Activated CD4-positive, alpha-beta memory T cell treated with anti-CD3 and anti-CD28 coated beads for 36 hours (primary cell): ENCODE data around the gene TNNT1. TPM values are rescaled to one million over a fixed set of nuclear protein-coding genes. Genes with fewer than 3 reads are reported as not detected.

Experiments used
- CTCF ChIA-PET: fragments of 350-600 bp; sonication (Branson Sonifier 250); formaldehyde crosslinking; loops from one replicate; lab custom pipeline; 2021; ENCODE audit warnings: antibody characterized with exemption, inconsistent platforms; lab: Charles Lee
- POLR2A ChIA-PET: fragments of 350-600 bp; sonication (Branson Sonifier 250); formaldehyde crosslinking; loops from one replicate; lab custom pipeline; 2021; ENCODE audit warnings: antibody characterized with exemption; lab: Charles Lee
- DNase-seq: peaks from one replicate; pipeline ENCODE4 v3.0.0-alpha.2; 2020
- H3K27ac Mint-ChIP-seq: one replicate; pipeline ENCODE4 v1.8.0; 2021; ENCODE audit warnings: mixed read lengths
- H3K27me3 Mint-ChIP-seq: one replicate; pipeline ENCODE4 v1.8.0; 2021; ENCODE audit warnings: mixed read lengths
- H3K36me3 Mint-ChIP-seq: one replicate; pipeline ENCODE4 v1.8.0; 2021; ENCODE audit warnings: mixed read lengths
- H3K4me1 Mint-ChIP-seq: one replicate; pipeline ENCODE4 v1.8.0; 2021; ENCODE audit warnings: low read depth, mixed read lengths
- H3K4me3 Mint-ChIP-seq: one replicate; pipeline ENCODE4 v1.8.0; 2021; ENCODE audit warnings: mild to moderate bottlenecking, mixed read lengths
- H3K9me3 Mint-ChIP-seq: one replicate; pipeline ENCODE4 v1.8.0; 2021; ENCODE audit warnings: mixed read lengths
- intact Hi-C: fragments of 100-400 bp; cut with micrococcal nuclease; formaldehyde crosslinking; loops from one replicate; pipeline ENCODE4 v1.15.1; 2023
- total RNA-seq, 2 experiments: library from RNA; stranded (reverse); gene quantifications; one replicate each; pipeline ENCODE4 v1.2.3, GENCODE V29; 2021

Gene TNNT1, protein sequence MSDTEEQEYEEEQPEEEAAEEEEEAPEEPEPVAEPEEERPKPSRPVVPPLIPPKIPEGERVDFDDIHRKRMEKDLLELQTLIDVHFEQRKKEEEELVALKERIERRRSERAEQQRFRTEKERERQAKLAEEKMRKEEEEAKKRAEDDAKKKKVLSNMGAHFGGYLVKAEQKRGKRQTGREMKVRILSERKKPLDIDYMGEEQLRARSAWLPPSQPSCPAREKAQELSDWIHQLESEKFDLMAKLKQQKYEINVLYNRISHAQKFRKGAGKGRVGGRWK
- not detected for total RNA-seq

DNA sequence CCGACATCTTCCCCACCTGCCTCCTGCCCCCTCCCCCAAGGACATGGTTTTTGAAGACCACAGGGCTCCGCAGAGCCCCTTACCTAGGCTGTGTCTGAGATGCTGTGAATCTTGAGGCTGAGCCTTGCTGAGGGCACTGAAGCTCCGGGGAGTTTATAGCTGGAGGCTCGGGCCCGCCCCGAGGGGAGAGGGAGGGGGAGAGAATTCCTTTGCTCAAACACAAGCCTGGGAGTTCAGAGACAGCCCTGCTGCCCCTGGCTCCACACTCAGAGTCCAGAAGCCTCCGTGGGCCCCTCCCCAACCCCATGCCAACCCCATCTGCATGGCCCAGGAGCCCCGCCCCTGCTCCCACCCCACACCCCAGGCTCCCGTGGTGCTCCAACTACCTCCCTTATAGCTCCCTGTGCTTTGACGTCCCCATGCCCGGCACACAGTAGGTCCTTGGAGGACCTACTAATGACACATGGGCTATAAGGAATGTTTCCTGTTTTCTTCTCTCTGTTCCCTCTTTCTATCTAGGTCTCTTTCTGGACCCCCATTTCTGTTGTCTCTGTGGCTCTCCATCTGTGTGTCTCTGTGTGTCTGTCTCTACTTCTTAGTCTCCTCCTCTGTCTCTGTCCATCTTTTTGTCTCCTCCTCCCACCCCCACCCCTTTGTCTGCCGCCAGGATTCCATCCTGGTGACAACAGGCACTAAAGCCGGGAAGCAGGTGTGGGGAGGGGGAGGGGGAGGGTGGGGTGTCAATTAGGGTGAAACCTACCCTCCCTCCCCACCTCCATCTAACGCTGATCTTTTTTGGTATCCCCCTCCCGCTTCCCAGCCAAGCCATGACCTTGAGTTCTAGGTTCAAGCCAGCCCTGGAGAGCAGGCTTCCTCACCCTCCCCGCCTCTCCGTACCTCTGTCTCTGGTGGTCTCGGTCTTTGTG lies at the start of gene TNNT1:
TSS of gene TNNT1 (minus strand) at position 129 of the 926 bp plus-strand sequence. CDS start 2,049 bp downstream, outside the sequence.
- peaks cover 10% of the 10 kb centered on the region for H3K4me1 Mint-ChIP-seq
- peaks cover 31% of the 10 kb centered on the region for H3K27me3 Mint-ChIP-seq
- no peak for DNase-seq
- no peaks in the 10 kb centered on the region for H3K36me3 Mint-ChIP-seq
- CTCF ChIA-PET: interaction anchor here (0.7 to 1.0 kb wide), 2 partner anchors 12 to 703 kb away, joined by 3 read pairs; no protein-coding TSS in a partner anchor
- H3K9me3 Mint-ChIP-seq: peaks cover 12% of the 10 kb centered on the region
- no peak within 1 kb of the TSS for H3K4me3 Mint-ChIP-seq
- POLR2A ChIA-PET: no interaction called here
- H3K27ac Mint-ChIP-seq: no peak within 1 kb of the TSS
- intact Hi-C loops: no loop called here

DNA sequence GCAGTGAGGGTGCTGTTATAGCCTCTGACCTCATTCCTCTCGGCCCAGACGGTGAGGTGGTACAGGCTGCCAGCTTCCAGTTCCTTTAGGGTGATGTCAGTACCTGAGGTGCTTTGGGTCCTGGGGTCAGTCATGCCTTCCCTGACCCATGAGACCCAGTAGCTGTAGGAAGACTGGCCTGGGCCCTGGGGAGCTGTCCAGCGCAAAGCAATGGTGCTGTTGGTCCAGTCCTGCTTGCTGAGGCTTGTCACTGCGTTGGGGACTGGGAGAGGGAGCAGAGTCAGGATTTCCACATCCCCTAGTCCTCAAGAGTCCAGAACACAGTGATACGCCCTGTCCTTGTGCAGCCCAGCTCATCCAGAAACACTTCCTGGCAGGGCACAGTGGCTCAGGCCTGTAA lies 49.6 kb upstream of the TNNT1 start:
- no peak overlapping the region for H3K4me3 Mint-ChIP-seq
- DNase-seq: no peak
- no peaks in the 10 kb centered on the region for H3K9me3 Mint-ChIP-seq
- H3K4me1 Mint-ChIP-seq: no peaks in the 10 kb centered on the region
- POLR2A ChIA-PET: no interaction called here
- H3K27ac Mint-ChIP-seq: no peak overlapping the region
- CTCF ChIA-PET: interaction anchor here (1.0 kb wide), 1 partner anchor 103 kb away, joined by 5 read pairs; no protein-coding TSS in a partner anchor
- no peaks in the 10 kb centered on the region for H3K36me3 Mint-ChIP-seq
- intact Hi-C loops: no loop called here
- H3K27me3 Mint-ChIP-seq: peaks cover 7% of the 10 kb centered on the region

DNA sequence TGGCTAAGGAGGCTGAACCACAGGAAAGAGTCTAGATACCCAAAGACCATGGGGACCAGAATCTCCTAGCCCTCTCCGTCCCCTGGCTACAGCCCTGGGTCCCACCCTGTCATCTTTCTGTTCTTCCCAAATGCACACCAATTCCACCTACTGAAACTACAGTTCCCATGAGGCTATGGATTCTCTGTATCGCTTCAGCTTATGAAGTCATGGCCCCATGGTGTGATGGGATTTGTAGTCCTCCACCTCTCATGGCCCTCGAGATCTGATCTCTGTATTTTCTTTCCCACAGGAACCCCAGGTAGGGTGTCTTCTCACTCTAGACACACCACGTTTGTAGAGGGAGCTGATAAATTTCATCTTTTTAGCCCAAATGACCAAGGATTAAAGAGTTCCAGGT lies 48.5 kb upstream of the TNNT1 start:
- CTCF ChIA-PET: interaction anchor here (1.3 kb wide), 1 partner anchor 104 kb away, joined by 3 read pairs; no protein-coding TSS in a partner anchor
- no peaks in the 10 kb centered on the region for H3K9me3 Mint-ChIP-seq
- intact Hi-C loops: no loop called here

DNA sequence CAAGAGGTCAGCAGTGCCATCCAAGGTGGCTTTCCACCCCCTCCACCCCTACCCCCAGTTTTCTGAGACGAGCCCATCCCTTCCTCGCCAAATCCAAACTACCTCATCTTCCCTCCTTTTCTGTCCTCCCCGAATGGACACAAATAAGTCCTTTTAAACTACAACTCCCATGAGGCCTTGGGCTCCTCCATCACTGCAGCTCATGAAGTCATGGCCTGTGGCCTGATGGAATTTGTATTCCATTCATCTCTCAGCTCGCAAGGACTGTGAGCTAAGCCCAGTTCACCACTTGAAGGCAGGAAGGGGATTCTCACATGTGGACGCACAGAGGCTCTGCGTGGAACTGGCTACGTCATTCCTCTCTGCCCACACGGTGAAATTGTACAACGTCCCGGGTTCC lies 47.8 kb upstream of the TNNT1 start:
- Mint-ChIP-seq H3K4me1 (no peaks in the 10 kb centered on the region), H3K4me3 (no peak overlapping the region), H3K27ac (no peak overlapping the region), H3K27me3 (peaks cover 7% of the 10 kb centered on the region), H3K9me3 (no peaks in the 10 kb centered on the region), H3K36me3 (no peaks in the 10 kb centered on the region)
- DNase-seq: no peak
- ChIA-PET POLR2A (no interaction called here), CTCF (no interaction called here)
- intact Hi-C loops: no loop called here

More for the DNA sequence above, 48.5 kb upstream of the TNNT1 start:
- Mint-ChIP-seq H3K36me3 (no peaks in the 10 kb centered on the region), H3K27me3 (peaks cover 7% of the 10 kb centered on the region), H3K4me3 (no peak overlapping the region), H3K27ac (no peak overlapping the region), H3K4me1 (no peaks in the 10 kb centered on the region)
- POLR2A ChIA-PET: no interaction called here
- DNase-seq: no peak

DNA sequence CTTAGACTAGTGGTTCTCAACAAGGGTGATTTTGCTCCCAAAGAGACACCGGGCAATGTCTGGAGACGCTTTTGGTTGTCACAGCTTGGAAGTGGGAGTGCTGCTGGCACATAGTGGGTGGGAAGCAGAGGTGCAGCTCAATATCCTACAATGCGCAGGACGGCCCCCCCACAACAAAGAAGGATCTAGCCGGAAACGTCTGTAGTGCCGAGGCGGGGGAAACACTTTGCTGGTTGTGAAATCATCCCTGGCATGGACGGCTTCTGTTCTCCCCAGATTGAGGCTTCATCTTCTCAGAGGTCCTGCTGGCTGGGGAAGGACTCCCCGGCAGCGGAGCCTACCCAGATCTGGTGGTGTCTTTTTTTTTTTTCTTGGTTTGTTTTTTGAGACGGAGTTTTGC lies 44.5 kb upstream of the TNNT1 start:
- no peak overlapping the region for H3K27ac Mint-ChIP-seq
- CTCF ChIA-PET: no interaction called here

DNA sequence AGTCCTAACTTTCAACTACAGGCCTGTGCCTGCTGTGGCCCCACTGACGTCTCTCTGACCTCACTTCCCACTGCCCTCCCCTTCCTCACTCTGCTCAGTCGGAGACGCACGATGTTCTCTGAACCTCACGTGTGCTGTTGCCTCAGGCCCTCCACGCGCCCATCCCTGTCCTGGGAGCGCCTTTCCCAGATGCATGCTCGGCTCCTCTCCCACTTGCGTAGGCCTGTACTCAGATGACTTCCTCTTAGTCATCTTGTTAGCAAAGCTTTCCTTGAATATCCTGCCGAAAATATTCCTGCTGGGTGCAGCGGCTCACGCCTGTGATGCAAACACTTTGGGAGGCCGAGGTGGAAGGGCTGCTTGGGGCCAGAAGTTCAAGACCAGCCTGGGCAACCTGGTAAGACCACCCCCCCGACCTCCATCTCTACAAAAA lies 40.4 kb upstream of the TNNT1 start:
- no peak for DNase-seq
- Mint-ChIP-seq H3K4me3 (no peak overlapping the region), H3K27ac (no peak overlapping the region), H3K36me3 (no peaks in the 10 kb centered on the region), H3K4me1 (no peaks in the 10 kb centered on the region), H3K9me3 (no peaks in the 10 kb centered on the region), H3K27me3 (peaks cover 11% of the 10 kb centered on the region)
- ChIA-PET CTCF (no interaction called here), POLR2A (no interaction called here)
- intact Hi-C loops: no loop called here

More for the DNA sequence above, 44.5 kb upstream of the TNNT1 start:
- DNase-seq: no peak
- H3K4me1 Mint-ChIP-seq: no peaks in the 10 kb centered on the region
- H3K9me3 Mint-ChIP-seq: no peaks in the 10 kb centered on the region
- POLR2A ChIA-PET: no interaction called here
- H3K36me3 Mint-ChIP-seq: no peaks in the 10 kb centered on the region
- H3K4me3 Mint-ChIP-seq: no peak overlapping the region
- intact Hi-C loops: no loop called here
- H3K27me3 Mint-ChIP-seq: peaks cover 9% of the 10 kb centered on the region

DNA sequence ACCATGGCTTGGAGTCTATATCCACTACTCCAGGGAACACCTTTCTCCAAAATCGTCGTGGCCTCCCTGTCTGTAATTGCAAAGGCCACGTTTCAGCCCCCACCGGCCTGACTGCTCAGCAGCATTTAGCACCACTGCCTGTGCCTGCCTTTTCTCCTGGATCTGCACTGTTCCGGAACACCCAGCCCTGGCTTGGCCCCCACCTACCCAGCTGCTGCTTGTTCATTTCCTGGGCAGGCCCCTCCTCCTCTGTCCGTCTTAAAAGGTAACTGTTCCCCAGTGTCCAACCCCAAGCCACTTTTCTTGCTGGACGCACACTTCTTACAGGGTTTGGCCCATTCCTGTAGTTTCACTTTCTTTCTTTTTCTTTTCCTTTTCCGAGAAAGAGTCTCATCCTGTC lies 39.6 kb upstream of the TNNT1 start:
- H3K4me3 Mint-ChIP-seq: no peak overlapping the region
- intact Hi-C loops: no loop called here
- no peak overlapping the region for H3K27ac Mint-ChIP-seq
- CTCF ChIA-PET: no interaction called here
- POLR2A ChIA-PET: no interaction called here
- no peaks in the 10 kb centered on the region for H3K36me3 Mint-ChIP-seq
- H3K4me1 Mint-ChIP-seq: no peaks in the 10 kb centered on the region
- no peaks in the 10 kb centered on the region for H3K9me3 Mint-ChIP-seq
- DNase-seq: no peak
- H3K27me3 Mint-ChIP-seq: peaks cover 13% of the 10 kb centered on the region

DNA sequence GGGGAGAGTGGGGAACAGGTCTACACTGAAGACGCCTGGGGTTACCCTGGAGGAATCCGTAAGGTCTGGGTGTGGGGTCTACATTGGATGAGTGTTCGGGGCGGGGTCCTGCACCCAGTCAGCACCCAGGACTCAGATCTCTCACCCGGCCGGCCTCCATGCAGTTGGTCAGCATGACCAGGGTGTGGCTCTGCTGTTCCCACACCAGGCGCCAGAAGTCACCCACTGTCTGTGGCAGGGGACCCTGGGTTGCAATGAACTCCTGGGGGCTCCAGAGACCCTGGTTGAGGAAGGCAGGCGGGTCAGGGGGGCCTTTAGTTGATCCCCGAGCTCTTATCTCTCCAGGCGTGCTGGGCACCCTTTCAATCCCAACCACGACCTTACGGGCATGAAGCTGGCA lies 37.1 kb upstream of the TNNT1 start:
- Mint-ChIP-seq H3K4me1 (no peaks in the 10 kb centered on the region), H3K27me3 (peaks cover 22% of the 10 kb centered on the region), H3K36me3 (no peaks in the 10 kb centered on the region), H3K27ac (no peak overlapping the region), H3K4me3 (no peak overlapping the region), H3K9me3 (no peaks in the 10 kb centered on the region)
- ChIA-PET CTCF (no interaction called here), POLR2A (no interaction called here)
- intact Hi-C loops: no loop called here
- DNase-seq: no peak

DNA sequence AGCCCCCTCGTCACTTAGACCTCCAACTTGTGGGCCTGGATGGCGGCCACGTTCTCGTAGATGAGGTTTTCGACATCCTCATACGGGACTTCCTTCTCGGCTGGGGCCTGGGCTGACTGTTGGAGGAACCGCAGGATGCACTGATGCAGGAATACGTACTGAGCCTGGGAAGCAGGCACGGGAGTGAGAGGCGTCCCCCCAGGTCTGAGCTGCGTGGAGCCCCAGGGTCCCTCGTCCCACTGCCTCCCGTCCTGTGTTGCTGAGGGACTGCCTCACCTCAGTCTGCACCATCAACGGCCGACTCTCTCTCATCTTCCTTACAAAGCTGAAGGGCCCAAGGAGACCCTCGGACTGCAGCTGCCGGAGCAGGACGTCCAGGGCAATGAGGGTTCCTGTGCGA lies 32.7 kb upstream of the TNNT1 start:
- no peaks in the 10 kb centered on the region for H3K9me3 Mint-ChIP-seq
- peaks cover 16% of the 10 kb centered on the region for H3K4me1 Mint-ChIP-seq
- DNase-seq: no peak
- H3K27ac Mint-ChIP-seq: no peak overlapping the region
- CTCF ChIA-PET: no interaction called here
- H3K27me3 Mint-ChIP-seq: peaks cover 47% of the 10 kb centered on the region
- intact Hi-C loops: no loop called here
- POLR2A ChIA-PET: interaction anchor here (0.5 kb wide), 1 partner anchor 285 kb away, joined by 3 read pairs; no protein-coding TSS in a partner anchor
- H3K4me3 Mint-ChIP-seq: no peak overlapping the region
- no peaks in the 10 kb centered on the region for H3K36me3 Mint-ChIP-seq

DNA sequence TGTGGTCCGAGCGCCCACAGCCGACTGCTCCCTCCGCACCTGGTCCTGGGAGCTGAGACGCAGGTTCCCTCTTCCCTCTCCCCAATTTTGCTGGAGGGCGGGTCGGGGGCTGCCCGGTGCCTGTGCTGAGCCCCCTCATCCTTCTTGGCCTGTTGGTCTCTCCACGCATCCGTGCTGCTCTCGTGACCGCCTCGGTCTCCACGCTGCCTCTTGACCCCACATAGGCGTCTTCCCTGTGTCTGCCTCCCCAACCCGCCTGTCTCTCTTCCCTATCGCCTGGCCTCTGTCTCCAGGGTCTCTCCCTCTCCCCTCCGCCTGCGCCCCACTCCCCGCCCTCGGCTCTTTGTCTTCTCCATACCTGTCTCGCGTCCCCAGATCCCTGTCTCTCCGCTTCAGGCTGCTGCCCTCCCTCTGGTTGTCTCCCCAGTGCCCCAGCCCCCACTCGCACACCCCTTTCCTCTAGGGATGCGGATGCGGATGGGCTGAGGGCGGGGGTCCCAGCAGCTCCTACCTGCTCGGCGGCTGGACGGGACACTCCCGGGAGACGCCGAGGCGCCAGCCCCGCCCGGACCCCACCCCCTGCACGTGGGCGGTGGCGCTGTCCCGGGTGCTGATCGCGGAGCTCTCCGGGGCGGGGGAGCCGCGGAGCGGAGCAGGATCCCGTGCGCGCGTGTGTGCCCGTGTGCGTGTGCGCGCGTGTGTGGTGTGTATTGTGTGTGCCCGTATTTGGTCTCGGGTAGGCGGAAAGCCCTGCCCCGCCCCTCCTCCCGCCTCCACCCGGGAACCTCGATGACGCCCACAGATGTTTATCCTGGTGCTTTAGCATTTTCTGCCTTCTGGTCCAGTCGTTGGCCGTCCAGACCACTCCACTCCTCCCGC lies 30.8 kb upstream of the TNNT1 start, which contains the start of gene SYT5:
TSS of gene SYT5 (minus strand) at position 684 of the 879 bp plus-strand sequence. CDS start 1,248 bp downstream, outside the sequence.
- H3K4me3 Mint-ChIP-seq: peak within 1 kb of the TSS; percentile 51
- ChIA-PET CTCF (interaction anchor here (0.7 to 1.1 kb wide), 2 partner anchors 19 to 324 kb away, joined by 4 to 5 read pairs; no protein-coding TSS in a partner anchor), POLR2A (no interaction called here)
- no peaks in the 10 kb centered on the region for H3K36me3 Mint-ChIP-seq
- no peaks in the 10 kb centered on the region for H3K9me3 Mint-ChIP-seq
- peaks cover 55% of the 10 kb centered on the region for H3K27me3 Mint-ChIP-seq
- H3K27ac Mint-ChIP-seq: no peak within 1 kb of the TSS
- peak; percentile 74 for DNase-seq
- intact Hi-C loops: loop anchor here (10.0 kb wide), 1 partner anchor 75 kb away; the partner anchor contains the start of gene PPP6R1
- H3K4me1 Mint-ChIP-seq: peaks cover 16% of the 10 kb centered on the region

DNA sequence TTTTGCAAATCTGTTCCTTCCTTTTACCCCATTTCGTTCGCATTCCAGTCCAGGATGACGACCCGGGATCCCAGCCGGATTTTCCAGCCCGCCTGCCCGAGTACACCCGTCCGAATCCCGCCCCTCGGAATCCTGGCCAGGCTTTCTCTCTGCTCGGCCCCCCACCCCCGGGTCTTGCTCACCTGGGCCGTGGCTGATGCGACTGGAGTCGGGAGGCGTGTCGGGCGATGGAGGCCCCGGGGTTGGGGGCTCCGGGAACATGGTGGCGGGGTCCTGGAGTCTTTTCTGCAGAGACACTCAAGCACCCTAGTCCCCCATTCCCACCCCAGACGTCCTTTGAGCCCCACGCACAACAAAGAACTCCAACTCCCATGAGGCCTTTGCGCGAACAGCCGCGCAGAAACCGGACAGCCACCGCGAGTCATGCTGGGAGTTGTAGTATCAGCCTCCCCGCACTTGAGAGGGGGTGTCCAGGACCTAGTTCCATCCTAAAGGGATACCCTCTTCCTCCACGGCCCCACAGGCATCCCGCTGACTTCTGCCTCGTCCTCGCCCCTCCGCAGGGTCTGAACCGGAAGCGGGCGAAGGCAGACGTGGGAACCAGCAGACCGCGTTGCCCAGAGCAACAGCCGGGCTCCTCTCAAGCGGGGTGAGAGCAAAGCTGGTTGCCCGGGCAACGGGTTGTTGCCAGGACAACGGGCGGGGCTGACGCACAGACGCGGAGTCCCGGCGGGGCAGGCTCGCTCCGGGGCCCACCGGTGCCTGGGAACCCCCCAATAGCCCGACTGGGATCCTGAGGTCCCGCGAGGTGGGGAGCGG lies 30.0 kb upstream of the TNNT1 start:
- H3K9me3 Mint-ChIP-seq: no peaks in the 10 kb centered on the region
- H3K4me3 Mint-ChIP-seq: peak overlapping the region; percentile 51
- intact Hi-C loops: loop anchor here (10.0 kb wide), 1 partner anchor 76 kb away; the partner anchor contains the start of gene PPP6R1
- ChIA-PET CTCF (interaction anchor here (0.9 kb wide), 1 partner anchor 289 kb away, joined by 3 read pairs; no protein-coding TSS in a partner anchor), POLR2A (no interaction called here)
- H3K36me3 Mint-ChIP-seq: no peaks in the 10 kb centered on the region
- H3K27ac Mint-ChIP-seq: no peak overlapping the region
- peak; percentile 92 for DNase-seq
- H3K4me1 Mint-ChIP-seq: peaks cover 18% of the 10 kb centered on the region
- peaks cover 59% of the 10 kb centered on the region for H3K27me3 Mint-ChIP-seq
